H1 (cell line): ENCODE measurements around the gene NFXL1. TPM values are rescaled to one million over a fixed set of nuclear protein-coding genes. Genes with fewer than 3 reads are reported as not detected.

Experiments
- CTCF ChIA-PET: fragments of 300-600 bp; sonication (Branson Sonifier 250); formaldehyde crosslinking; loops from one replicate; lab custom pipeline; 2021; ENCODE audit not compliant: partially characterized antibody; lab: Charles Lee
- POLR2A ChIA-PET: fragments of 300-600 bp; sonication (Branson Sonifier 250); formaldehyde crosslinking; loops from one replicate; lab custom pipeline; 2021; ENCODE audit warnings: inconsistent platforms; ENCODE audit not compliant: partially characterized antibody; lab: Charles Lee
- DNase-seq, 2 experiments: peaks; one replicate each; pipeline versions ENCODE4 v3.0.0 to v3.0.0-alpha.2; 2010 to 2022; ENCODE audit warnings: low spot score in 2 of 2, low read depth in 1 of 2, mixed read lengths in 1 of 2
- FAIRE-seq: peaks from 2 replicates; lab custom pipeline; 2011; peaks lifted over from hg19 to GRCh38; lab: Jason Lieb, UNC
- H2AFZ ChIP-seq: 2 replicates; pipeline ENCODE4 v1.8.1; 2012; ENCODE audit warnings: low read length, inconsistent platforms
- H2AK5ac ChIP-seq: 2 replicates; pipeline ENCODE4 v1.6.1; 2013; ENCODE audit warnings: low read depth, low read length
- H2BK120ac ChIP-seq: replicated peaks from 2 replicates; pipeline ENCODE3; 2013; ENCODE audit warnings: low read depth, low read length, inconsistent platforms
- H2BK12ac ChIP-seq: 2 replicates; pipeline ENCODE4 v1.6.1; 2013; ENCODE audit warnings: low read depth, low read length
- H2BK15ac ChIP-seq: 2 replicates; pipeline ENCODE4 v1.6.1; 2013; ENCODE audit warnings: low read length
- H2BK20ac ChIP-seq: 2 replicates; pipeline ENCODE4 v1.6.1; 2013; ENCODE audit warnings: low read length
- H2BK5ac ChIP-seq: 2 replicates; pipeline ENCODE4 v1.6.1; 2013; ENCODE audit warnings: low read depth, low read length
- H3K14ac ChIP-seq: 2 replicates; pipeline ENCODE4 v1.6.1; 2013; ENCODE audit warnings: inconsistent platforms; ENCODE audit not compliant: insufficient read length
- H3K18ac ChIP-seq: 2 replicates; pipeline ENCODE4 v1.6.1; 2013; ENCODE audit warnings: low read length; ENCODE audit errors: extremely low read depth
- H3K23ac ChIP-seq: 2 replicates; pipeline ENCODE4 v1.6.1; 2013; ENCODE audit warnings: inconsistent platforms; ENCODE audit not compliant: insufficient read length
- H3K23me2 ChIP-seq: 2 replicates; pipeline ENCODE4 v1.6.1; 2013; ENCODE audit warnings: low read depth, low read length
- H3K27ac ChIP-seq: 2 replicates; pipeline ENCODE4 v1.6.1; 2011; ENCODE audit warnings: low read depth, low read length, inconsistent platforms
- H3K27me3 ChIP-seq, 4 experiments: replicated peaks in 1 of 4; 1 replicate in 1 of 4; 2 replicates in 3 of 4; pipeline versions ENCODE4 v1.6.1 to v1.8.1; 2011 to 2013; ENCODE audit warnings: low read length in 3 of 4, mild to moderate bottlenecking in 3 of 4, inconsistent platforms in 2 of 4, mixed read lengths in 2 of 4, moderate library complexity in 1 of 4; ENCODE audit not compliant: control insufficient read depth in 3 of 4, insufficient read depth in 3 of 4; ENCODE audit errors: extremely low read depth in 1 of 4
- H3K36me3 ChIP-seq, 4 experiments: 2 replicates each; pipeline versions ENCODE4 v1.6.1 to v1.8.1; 2011 to 2013; ENCODE audit warnings: mild to moderate bottlenecking in 4 of 4, low read length in 3 of 4, moderate library complexity in 2 of 4, control low read depth in 1 of 4, inconsistent platforms in 1 of 4; ENCODE audit not compliant: insufficient read depth in 4 of 4, control insufficient read depth in 2 of 4
- H3K4ac ChIP-seq: replicated peaks from 2 replicates; pipeline ENCODE3; 2013; ENCODE audit warnings: low read length, low read depth, mixed read lengths, inconsistent platforms; ENCODE audit not compliant: insufficient read length
- H3K4me1 ChIP-seq, 4 experiments: replicated peaks in 1 of 4; 1 replicate in 1 of 4; 2 replicates in 3 of 4; pipeline versions ENCODE4 v1.6.1 to v1.8.1; 2011 to 2013; ENCODE audit warnings: low read length in 3 of 4, inconsistent platforms in 2 of 4, mixed read lengths in 1 of 4; ENCODE audit not compliant: insufficient read depth in 4 of 4, control insufficient read depth in 3 of 4
- H3K4me2 ChIP-seq, 2 experiments: 2 replicates each; pipeline versions ENCODE4 v1.6.1 to v1.8.1; 2011 to 2013; ENCODE audit warnings: low read depth in 2 of 2, low read length in 2 of 2, control low read depth in 1 of 2, inconsistent platforms in 1 of 2, mild to moderate bottlenecking in 1 of 2; ENCODE audit not compliant: insufficient read depth in 1 of 2
- H3K4me3 ChIP-seq, 4 experiments: fragments of 200-600, 300-600 bp in 1 of 4; sonication (generic), shearing (Covaris generic), sonication (Bioruptor Twin) in 1 of 4; 2 replicates each; pipeline versions ENCODE4 v1.5.1 to v1.8.1; 2011 to 2016; ENCODE audit warnings: low read length in 4 of 4, low read depth in 3 of 4, control low read depth in 2 of 4, inconsistent platforms in 2 of 4, mild to moderate bottlenecking in 2 of 4, mixed read lengths in 1 of 4, moderate library complexity in 1 of 4; ENCODE audit not compliant: insufficient read depth in 2 of 4; ENCODE audit errors: extremely low read depth in 1 of 4
- H3K56ac ChIP-seq: replicated peaks from 2 replicates; pipeline ENCODE3; 2013; ENCODE audit warnings: low read depth, mild to moderate bottlenecking, mixed read lengths, low read length, inconsistent platforms; ENCODE audit not compliant: insufficient read length
- H3K79me1 ChIP-seq: 2 replicates; pipeline ENCODE4 v1.6.1; 2013; ENCODE audit warnings: low read depth, low read length, control low read depth
- H3K79me2 ChIP-seq, 2 experiments: 2 replicates each; pipeline versions ENCODE4 v1.6.1 to v1.8.1; 2012 to 2013; ENCODE audit warnings: low read length in 2 of 2, mild to moderate bottlenecking in 2 of 2, inconsistent platforms in 1 of 2; ENCODE audit not compliant: insufficient read depth in 2 of 2, control insufficient read depth in 1 of 2
- H3K9ac ChIP-seq, 4 experiments: replicated peaks in 1 of 4; 1 replicate in 1 of 4; 2 replicates in 3 of 4; pipeline versions ENCODE4 v1.6.1 to v1.8.1; 2011 to 2013; ENCODE audit warnings: low read depth in 3 of 4, low read length in 3 of 4, control low read depth in 2 of 4, mild to moderate bottlenecking in 2 of 4, moderate library complexity in 2 of 4, inconsistent platforms in 1 of 4; ENCODE audit errors: extremely low read depth in 1 of 4
- H3K9me3 ChIP-seq, 2 experiments: 2 replicates each; pipeline versions ENCODE4 v1.6.1 to v1.8.1; 2012 to 2013; ENCODE audit warnings: mild to moderate bottlenecking in 2 of 2, moderate library complexity in 2 of 2, control low read depth in 1 of 2, inconsistent platforms in 1 of 2, low read depth in 1 of 2, low read length in 1 of 2, mixed read lengths in 1 of 2; ENCODE audit not compliant: insufficient read depth in 2 of 2
- H4K20me1 ChIP-seq, 2 experiments: replicated peaks in 1 of 2; 2 replicates each; pipeline versions ENCODE3 to v1.8.1; 2011 to 2013; ENCODE audit warnings: inconsistent platforms in 2 of 2, low read length in 2 of 2, mild to moderate bottlenecking in 1 of 2; ENCODE audit not compliant: insufficient read depth in 2 of 2, control insufficient read depth in 1 of 2
- H4K5ac ChIP-seq: 2 replicates; pipeline ENCODE4 v1.6.1; 2013; ENCODE audit warnings: low read length, low read depth, mixed read lengths, inconsistent platforms; ENCODE audit not compliant: insufficient read length
- H4K8ac ChIP-seq: 2 replicates; pipeline ENCODE4 v1.8.0; 2013; ENCODE audit warnings: mild to moderate bottlenecking, moderate library complexity, low read length, inconsistent platforms; ENCODE audit not compliant: insufficient read depth; ENCODE audit errors: extremely low read depth
- H4K91ac ChIP-seq: replicated peaks from 2 replicates; pipeline ENCODE3; 2013; ENCODE audit warnings: low read length, mixed read lengths, inconsistent platforms; ENCODE audit not compliant: insufficient read length
- KDM5A ChIP-seq: fragments of 200-600 bp; IDR thresholded peaks from 2 replicates; pipeline ENCODE4 v1.7.1; 2012; ENCODE audit warnings: mild to moderate bottlenecking, low read length, inconsistent platforms, mixed read lengths
- SAP30 ChIP-seq: fragments of 300-600 bp; sonication (generic); IDR thresholded peaks from 2 replicates; pipeline ENCODE4 v1.7.1; 2012; ENCODE audit warnings: low read length, moderate library complexity, mild to moderate bottlenecking, inconsistent platforms; ENCODE audit not compliant: insufficient read depth, insufficient replicate concordance
- SIN3A ChIP-seq, 2 experiments: IDR thresholded peaks in 1 of 2; conservative IDR thresholded peaks in 1 of 2; 2 replicates each; pipeline ENCODE4 v1.6.1; 2011 to 2012; ENCODE audit warnings: low read length in 2 of 2, improper control_type of control experiment in 1 of 2, low read depth in 1 of 2, mild to moderate bottlenecking in 1 of 2
- WGBS, 2 experiments: shearing (Covaris generic) in 1 of 2; methylation state at CpG; one replicate each; pipeline versions ENCODE4 v1.1.6 to v1.1.7; 2013 to 2015; ENCODE audit warnings: low lambda C conversion rate in 2 of 2, mixed read lengths in 2 of 2, inconsistent platforms in 1 of 2, low coverage in 1 of 2, missing lambda C conversion rate in 1 of 2; ENCODE audit not compliant: insufficient replicate concordance in 2 of 2, insufficient coverage in 1 of 2, insufficient read length in 1 of 2; ENCODE audit errors: extremely low coverage in 1 of 2, missing lambda C conversion rate in 1 of 2; 5-methylcytosine and 5-hydroxymethylcytosine counted together
- polyA plus RNA-seq, 7 experiments: library from polyadenylated mRNA; depleted of rRNA in 3 of 7; stranded (reverse) in 5 of 7; unstranded in 2 of 7; fragments of >200 nt in 5 of 7; fragments of 200-250 nt in 2 of 7; gene quantifications; 1 replicate in 5 of 7; 2 replicates in 1 of 7; 4 replicates in 1 of 7; pipeline versions ENCODE4 v1.2.1 to v1.2.3, GENCODE V29; 2011 to 2013; ENCODE audit warnings: missing spikeins in 2 of 7, mixed read lengths in 2 of 7
- total RNA-seq: library from RNA; stranded (reverse); fragmentation: NEBNext Ultra II Directional; extraction: Animal tissue kit (Norgen Biotek cat#: 25700); gene quantifications from 2 replicates; pipeline ENCODE4 v1.2.1, GENCODE V29; 2021

The NFXL1 gene
- total and polyA plus RNA-seq, 2 of the 8 experiments (the other 6 are each of a cell fraction or from before 2014, with no cell fraction given): 10.0 to 29.5 TPM

DNA sequence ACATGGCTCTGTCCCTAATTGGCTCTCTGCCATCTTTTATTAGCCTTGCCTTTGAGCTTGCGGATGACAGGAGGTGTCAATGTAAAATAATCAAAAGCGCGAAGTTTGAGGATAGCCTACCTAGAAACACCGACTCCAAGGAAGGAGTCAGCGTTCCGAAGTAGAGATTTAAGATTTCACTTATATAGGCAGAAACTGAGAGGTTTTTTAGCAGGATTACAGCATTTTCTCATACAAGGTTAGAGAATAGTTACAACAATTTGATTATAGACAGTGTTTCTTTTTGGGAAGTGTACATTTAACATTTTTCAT is 499 bp upstream of the NFXL1 start:
- peaks cover 0 to 2% (median 0%) of the 10 kb centered on the region in 4 experiments; a peak in 1 of 7 replicates for H3K4me1 ChIP-seq
- no peak overlapping the region; the same call in 1 of the 2 replicates for H4K8ac ChIP-seq
- H3K56ac ChIP-seq: no peak overlapping the region
- no peaks in the 10 kb centered on the region for H3K27me3 ChIP-seq
- no peaks in the 10 kb centered on the region for H3K79me1 ChIP-seq
- ChIA-PET CTCF (interaction anchor here (1.0 to 1.1 kb wide), 2 partner anchors 13 to 19 kb away, joined by 3 to 4 read pairs; no protein-coding TSS in a partner anchor), POLR2A (interaction anchor here (0.5 to 2.5 kb wide), 7 partner anchors 9 to 76 kb away, joined by 3 to 21 read pairs (median 4); no protein-coding TSS in a partner anchor)
- no peak for FAIRE-seq
- no peaks in the 10 kb centered on the region for H3K9me3 ChIP-seq
- H4K20me1 ChIP-seq: no peaks in the 10 kb centered on the region
- H3K9ac ChIP-seq: peak overlapping the region in 2 of 4 experiments; percentile 46 to 76; a peak in 3 of 7 replicates
- no peak overlapping the region for H2BK5ac ChIP-seq
- peaks cover 0 to 33% of the 10 kb centered on the region in 2 experiments; a peak in 3 of 4 replicates for H3K79me2 ChIP-seq
- no peak overlapping the region for H4K91ac ChIP-seq
- H3K18ac ChIP-seq: no peak overlapping the region
- no peak overlapping the region for H2BK12ac ChIP-seq
- peak overlapping the region; percentile 99 for H2AFZ ChIP-seq
- no peak overlapping the region for H2BK120ac ChIP-seq
- TF ChIP-seq KDM5A (no peak), SAP30 (no peak), SIN3A (conservative IDR thresholded peaks at IDR 0.05 in 1 of 2, IDR thresholded peaks at IDR 0.05 in 1 of 2; ENCODE audit: low read depth in 1 of 2, low read length in 2 of 2) (peak in 1 of 2 experiments; percentile 9; a peak in 1 of 4 replicates)
- H3K27ac ChIP-seq: no peak overlapping the region
- no peak overlapping the region for H2BK20ac ChIP-seq
- WGBS, 2 experiments: 6% methylated on average over 6 of the region's 6 CpGs; no CpG with 5 or more reads in 1 of the 2 experiments
- H2AK5ac ChIP-seq: no peak overlapping the region
- H4K5ac ChIP-seq: no peak overlapping the region
- H2BK15ac ChIP-seq: no peak overlapping the region
- peaks cover 5% of the 10 kb centered on the region; the same call in 1 of the 2 replicates for H3K23me2 ChIP-seq
- H3K4ac ChIP-seq: no peak overlapping the region
- DNase-seq: no peak
- no peak overlapping the region for H3K14ac ChIP-seq
- H3K4me3 ChIP-seq: peak overlapping the region; percentile 50 to 96 (median 92)
- peaks cover 0 to 15% (median 4%) of the 10 kb centered on the region in 4 experiments; a peak in 3 of 8 replicates for H3K36me3 ChIP-seq
- H3K4me2 ChIP-seq: peak overlapping the region; percentile 91 to 94
- no peak overlapping the region for H3K23ac ChIP-seq
